GM23338 (cell line): ENCODE data around the gene SYNE3. TPM values are rescaled to one million over a fixed set of nuclear protein-coding genes. Genes with fewer than 3 reads are reported as not detected.

ENCODE experiments used
- ATAC-seq: fragments of 200-7000 bp; cut with Tn5 transposase; 3 replicates; pipeline ENCODE4 v1.9.1; 2020
- DNase-seq: peaks from one replicate; pipeline ENCODE4 v3.0.0-alpha.2; 2015; ENCODE audit warnings: low spot score
- H2AFZ ChIP-seq: fragments of 200-600 bp; sonication (generic); 2 replicates; pipeline ENCODE4 v1.8.0; 2016; ENCODE audit warnings: antibody characterized with exemption, mild to moderate bottlenecking, moderate library complexity
- H3F3A ChIP-seq: fragments of 200-600 bp; sonication (generic); replicated peaks from 2 replicates; pipeline ENCODE4 v1.8.0; 2017; ENCODE audit warnings: antibody characterized with exemption, mixed run types, low read depth
- H3K27ac ChIP-seq: fragments of 200-600 bp; sonication (generic); 2 replicates; pipeline ENCODE4 v1.6.1; 2016; ENCODE audit warnings: low read depth
- H3K27me3 ChIP-seq: fragments of 200-600 bp; sonication (generic); 2 replicates; pipeline ENCODE4 v1.8.0; 2016; ENCODE audit warnings: mild to moderate bottlenecking, mixed run types, moderate library complexity; ENCODE audit not compliant: insufficient read depth
- H3K36me3 ChIP-seq: fragments of 200-600 bp; sonication (generic); 2 replicates; pipeline ENCODE4 v1.8.0; 2016; ENCODE audit warnings: mild to moderate bottlenecking; ENCODE audit not compliant: insufficient read depth
- H3K4me1 ChIP-seq: fragments of 200-600 bp; sonication (generic); 2 replicates; pipeline ENCODE4 v1.8.0; 2016; ENCODE audit warnings: mild to moderate bottlenecking, moderate library complexity; ENCODE audit not compliant: insufficient read depth
- H3K4me2 ChIP-seq: fragments of 200-600 bp; sonication (generic); 2 replicates; pipeline ENCODE4 v1.7.1; 2017; ENCODE audit warnings: mixed run types
- H3K4me3 ChIP-seq: fragments of 200-600 bp; sonication (generic); 2 replicates; pipeline ENCODE4 v1.6.1; 2016; ENCODE audit warnings: mixed run types
- H3K79me2 ChIP-seq: fragments of 200-600 bp; sonication (generic); replicated peaks from 2 replicates; pipeline ENCODE4 v1.8.0; 2017; ENCODE audit warnings: mild to moderate bottlenecking; ENCODE audit not compliant: insufficient read depth
- H3K9me2 ChIP-seq: fragments of 200-600 bp; sonication (generic); 2 replicates; pipeline ENCODE4 v1.8.0; 2017; ENCODE audit not compliant: insufficient read depth
- H4K20me1 ChIP-seq: fragments of 200-600 bp; sonication (generic); replicated peaks from 2 replicates; pipeline ENCODE4 v1.8.0; 2017; ENCODE audit warnings: mild to moderate bottlenecking; ENCODE audit not compliant: insufficient read depth
- H3K27ac Mint-ChIP-seq: 2 replicates; pipeline ENCODE4 v1.8.0; 2020; ENCODE audit warnings: inconsistent platforms, mild to moderate bottlenecking, moderate library complexity, mixed read lengths
- H3K27me3 Mint-ChIP-seq: 3 replicates; pipeline ENCODE4 v1.8.0; 2022; ENCODE audit warnings: low read depth, mild to moderate bottlenecking, moderate library complexity, mixed read lengths, inconsistent platforms; ENCODE audit not compliant: insufficient read depth, poor library complexity
- H3K36me3 Mint-ChIP-seq: 3 replicates; pipeline ENCODE4 v1.8.0; 2021; ENCODE audit warnings: low read depth, mild to moderate bottlenecking, inconsistent platforms, moderate library complexity, mixed read lengths
- H3K4me1 Mint-ChIP-seq: 3 replicates; pipeline ENCODE4 v1.8.0; 2020; ENCODE audit warnings: mild to moderate bottlenecking, inconsistent platforms, mixed read lengths
- H3K4me3 Mint-ChIP-seq: 3 replicates; pipeline ENCODE4 v1.8.0; 2021; ENCODE audit warnings: moderate library complexity, mild to moderate bottlenecking, inconsistent platforms, mixed read lengths
- H3K9me3 Mint-ChIP-seq: 3 replicates; pipeline ENCODE4 v1.8.0; 2020; ENCODE audit warnings: moderate library complexity, mild to moderate bottlenecking, inconsistent platforms, mixed read lengths
- CREB1 ChIP-seq: fragments of 250-450 bp; sonication (Bioruptor Pico); IDR thresholded peaks from 2 replicates; pipeline ENCODE4 v1.5.0; 2020; ENCODE audit warnings: low read depth, mild to moderate bottlenecking, moderate library complexity
- EZH2 ChIP-seq: fragments of 200-600 bp; sonication (generic); IDR thresholded peaks from one replicate; pipeline ENCODE4 v1.8.0; 2017; ENCODE audit warnings: antibody characterized with exemption, mild to moderate bottlenecking, low read depth; ENCODE audit not compliant: unreplicated experiment
- EZH2phosphoT487 ChIP-seq: fragments of 200-600 bp; sonication (generic); IDR thresholded peaks from one replicate; pipeline ENCODE4 v1.8.1; 2018; ENCODE audit warnings: antibody characterized with exemption; ENCODE audit not compliant: unreplicated experiment
- JUNB ChIP-seq: IDR thresholded peaks from one replicate; pipeline ENCODE4 v1.6.1; 2016; ENCODE audit warnings: antibody characterized with exemption; ENCODE audit not compliant: unreplicated experiment
- NANOG ChIP-seq: IDR thresholded peaks from 2 replicates; pipeline ENCODE4 v1.6.1; 2016; ENCODE audit warnings: antibody characterized with exemption, borderline replicate concordance
- POLR2AphosphoS5 ChIP-seq: IDR thresholded peaks from 2 replicates; pipeline ENCODE4 v1.6.1; 2016; ENCODE audit warnings: antibody characterized with exemption, low read depth
- STAT1 ChIP-seq: IDR thresholded peaks from one replicate; pipeline ENCODE4 v1.6.1; 2016; ENCODE audit warnings: antibody characterized with exemption; ENCODE audit not compliant: unreplicated experiment
- ZNF114 ChIP-seq: fragments of 250-450 bp; sonication (Bioruptor Pico); IDR thresholded peaks from 2 replicates; pipeline ENCODE4 v1.5.0; 2020; ENCODE audit warnings: mild to moderate bottlenecking, moderate library complexity
- ZNF331 ChIP-seq: fragments of 250-450 bp; sonication (Bioruptor Pico); IDR thresholded peaks from 2 replicates; pipeline ENCODE4 v1.5.0; 2020; ENCODE audit warnings: low read depth, mild to moderate bottlenecking, moderate library complexity
- polyA plus RNA-seq: library from polyadenylated mRNA; unstranded; fragments of >200 nt; fragmentation: Nextera tagmentation; extraction: Ambion mirVana; gene quantifications from 2 replicates; pipeline ENCODE4 v1.2.1, GENCODE V29; 2016
- total RNA-seq: library from RNA; depleted of rRNA; stranded (reverse); fragments of >200 nt; shearing (Covaris generic); gene quantifications from 2 replicates; pipeline ENCODE4 v1.2.3, GENCODE V29; 2014
- TF ChIP-seq, protein P1 (sequence below): fragments of 250-450 bp; sonication (Bioruptor Pico); IDR thresholded peaks from 2 replicates; pipeline ENCODE4 v1.5.0; 2020; ENCODE audit warnings: mild to moderate bottlenecking, moderate library complexity
- TF ChIP-seq, protein P2 (sequence below), 2 experiments: fragments of 200-600 bp in 1 of 2; sonication (generic) in 1 of 2; conservative IDR thresholded peaks; 2 replicates each; pipeline versions ENCODE4 v1.5.1 to v1.6.1; 2016 to 2017; ENCODE audit warnings: antibody characterized with exemption in 2 of 2, low read depth in 2 of 2, mild to moderate bottlenecking in 2 of 2, moderate library complexity in 1 of 2
- TF ChIP-seq, protein P3 (sequence below): IDR thresholded peaks from 2 replicates; pipeline ENCODE4 v1.6.1; 2016; ENCODE audit warnings: antibody characterized with exemption
- TF ChIP-seq, protein P4 (sequence below): IDR thresholded peaks from one replicate; pipeline ENCODE4 v1.6.1; 2018; ENCODE audit warnings: antibody characterized with exemption; ENCODE audit not compliant: unreplicated experiment

Gene SYNE3
- total and polyA plus RNA-seq, 2 experiments from 2014 or later: 0.02 to 0.03 TPM

DNA sequence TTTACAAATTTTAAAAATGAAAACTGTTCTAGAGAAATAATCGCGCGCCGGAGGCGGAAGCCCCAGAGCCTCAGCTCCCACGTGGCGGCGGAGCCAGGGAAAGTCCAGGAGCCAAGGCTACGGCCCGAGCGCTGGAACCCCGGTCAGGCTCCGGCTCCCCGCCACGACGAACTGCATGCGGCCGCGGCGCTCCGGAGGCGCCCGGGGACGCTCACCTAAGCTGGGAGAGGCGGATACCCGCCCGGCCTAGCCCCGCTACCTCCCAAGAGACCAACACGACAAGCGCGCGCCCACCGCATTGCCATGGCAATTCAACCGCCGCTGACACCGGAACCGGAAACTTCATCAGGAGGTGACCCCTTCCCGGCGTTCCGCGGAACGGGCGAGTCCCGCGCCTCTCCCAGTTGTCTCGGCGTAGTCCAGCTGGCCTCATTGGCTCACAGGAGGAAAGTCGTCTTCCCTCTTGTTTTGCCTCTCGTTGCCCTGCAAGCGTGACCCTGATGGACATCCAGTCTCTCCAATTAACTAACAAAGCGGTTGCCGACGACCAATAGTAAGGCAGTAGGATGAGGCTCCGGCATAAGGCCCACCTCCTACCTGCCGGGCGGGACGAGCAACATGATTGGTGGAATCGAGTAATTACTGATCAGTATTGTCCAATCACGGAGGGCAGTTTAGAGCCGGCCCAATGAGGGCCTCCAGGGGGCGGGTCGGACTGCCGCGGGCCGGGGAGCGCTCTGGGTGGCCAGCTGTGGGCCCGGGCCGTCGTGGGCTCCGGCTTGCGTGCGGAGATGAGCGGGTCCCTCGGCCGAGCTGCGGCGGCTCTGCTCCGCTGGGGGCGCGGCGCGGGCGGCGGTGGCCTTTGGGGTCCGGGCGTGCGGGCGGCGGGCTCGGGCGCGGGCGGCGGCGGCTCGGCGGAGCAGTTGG is 18.1 kb upstream of the SYNE3 start, which contains the start of gene GLRX5:
GLRX5 (plus strand) TSS at position 752 of the 927 bp plus-strand sequence; CDS start at position 792, 40 bp downstream.
- Mint-ChIP-seq H3K4me3 (peak within 1 kb of the TSS; percentile 95), H3K36me3 (peaks cover 34% of the 10 kb centered on the region), H3K27ac (peak within 1 kb of the TSS; percentile 92), H3K9me3 (no peaks in the 10 kb centered on the region), H3K4me1 (peaks cover 44% of the 10 kb centered on the region), H3K27me3 (peaks cover 7% of the 10 kb centered on the region)
- Histone ChIP-seq H3K27ac (peak within 1 kb of the TSS; percentile 52), H3K4me3 (peak within 1 kb of the TSS; percentile 98), H2AFZ (no peak within 1 kb of the TSS), H3K27me3 (no peaks in the 10 kb centered on the region), H3K79me2 (peaks cover 90% of the 10 kb centered on the region), H3K9me2 (no peaks in the 10 kb centered on the region), H3F3A (no peaks in the 10 kb centered on the region), H3K36me3 (0 out of 2 replicates have a peak, but pooled peaks cover 12% of the 10 kb centered on the region), H3K4me2 (peak within 1 kb of the TSS; percentile 98), H4K20me1 (peaks cover 72% of the 10 kb centered on the region), H3K4me1 (peaks cover 30% of the 10 kb centered on the region)
- TF ChIP-seq EZH2 (no peak), CREB1 (CRISPR knock-in tag) (peak; percentile 81), NANOG (0 out of 2 replicates have a peak, but pooled peaks have one; percentile 44), STAT1 (no peak), JUNB (no peak), EZH2phosphoT487 (no peak), POLR2AphosphoS5 (peak; percentile 67), ZNF331 (CRISPR knock-in tag) (no peak), ZNF114 (CRISPR knock-in tag) (no peak)
- TF ChIP-seq, protein P1, sequence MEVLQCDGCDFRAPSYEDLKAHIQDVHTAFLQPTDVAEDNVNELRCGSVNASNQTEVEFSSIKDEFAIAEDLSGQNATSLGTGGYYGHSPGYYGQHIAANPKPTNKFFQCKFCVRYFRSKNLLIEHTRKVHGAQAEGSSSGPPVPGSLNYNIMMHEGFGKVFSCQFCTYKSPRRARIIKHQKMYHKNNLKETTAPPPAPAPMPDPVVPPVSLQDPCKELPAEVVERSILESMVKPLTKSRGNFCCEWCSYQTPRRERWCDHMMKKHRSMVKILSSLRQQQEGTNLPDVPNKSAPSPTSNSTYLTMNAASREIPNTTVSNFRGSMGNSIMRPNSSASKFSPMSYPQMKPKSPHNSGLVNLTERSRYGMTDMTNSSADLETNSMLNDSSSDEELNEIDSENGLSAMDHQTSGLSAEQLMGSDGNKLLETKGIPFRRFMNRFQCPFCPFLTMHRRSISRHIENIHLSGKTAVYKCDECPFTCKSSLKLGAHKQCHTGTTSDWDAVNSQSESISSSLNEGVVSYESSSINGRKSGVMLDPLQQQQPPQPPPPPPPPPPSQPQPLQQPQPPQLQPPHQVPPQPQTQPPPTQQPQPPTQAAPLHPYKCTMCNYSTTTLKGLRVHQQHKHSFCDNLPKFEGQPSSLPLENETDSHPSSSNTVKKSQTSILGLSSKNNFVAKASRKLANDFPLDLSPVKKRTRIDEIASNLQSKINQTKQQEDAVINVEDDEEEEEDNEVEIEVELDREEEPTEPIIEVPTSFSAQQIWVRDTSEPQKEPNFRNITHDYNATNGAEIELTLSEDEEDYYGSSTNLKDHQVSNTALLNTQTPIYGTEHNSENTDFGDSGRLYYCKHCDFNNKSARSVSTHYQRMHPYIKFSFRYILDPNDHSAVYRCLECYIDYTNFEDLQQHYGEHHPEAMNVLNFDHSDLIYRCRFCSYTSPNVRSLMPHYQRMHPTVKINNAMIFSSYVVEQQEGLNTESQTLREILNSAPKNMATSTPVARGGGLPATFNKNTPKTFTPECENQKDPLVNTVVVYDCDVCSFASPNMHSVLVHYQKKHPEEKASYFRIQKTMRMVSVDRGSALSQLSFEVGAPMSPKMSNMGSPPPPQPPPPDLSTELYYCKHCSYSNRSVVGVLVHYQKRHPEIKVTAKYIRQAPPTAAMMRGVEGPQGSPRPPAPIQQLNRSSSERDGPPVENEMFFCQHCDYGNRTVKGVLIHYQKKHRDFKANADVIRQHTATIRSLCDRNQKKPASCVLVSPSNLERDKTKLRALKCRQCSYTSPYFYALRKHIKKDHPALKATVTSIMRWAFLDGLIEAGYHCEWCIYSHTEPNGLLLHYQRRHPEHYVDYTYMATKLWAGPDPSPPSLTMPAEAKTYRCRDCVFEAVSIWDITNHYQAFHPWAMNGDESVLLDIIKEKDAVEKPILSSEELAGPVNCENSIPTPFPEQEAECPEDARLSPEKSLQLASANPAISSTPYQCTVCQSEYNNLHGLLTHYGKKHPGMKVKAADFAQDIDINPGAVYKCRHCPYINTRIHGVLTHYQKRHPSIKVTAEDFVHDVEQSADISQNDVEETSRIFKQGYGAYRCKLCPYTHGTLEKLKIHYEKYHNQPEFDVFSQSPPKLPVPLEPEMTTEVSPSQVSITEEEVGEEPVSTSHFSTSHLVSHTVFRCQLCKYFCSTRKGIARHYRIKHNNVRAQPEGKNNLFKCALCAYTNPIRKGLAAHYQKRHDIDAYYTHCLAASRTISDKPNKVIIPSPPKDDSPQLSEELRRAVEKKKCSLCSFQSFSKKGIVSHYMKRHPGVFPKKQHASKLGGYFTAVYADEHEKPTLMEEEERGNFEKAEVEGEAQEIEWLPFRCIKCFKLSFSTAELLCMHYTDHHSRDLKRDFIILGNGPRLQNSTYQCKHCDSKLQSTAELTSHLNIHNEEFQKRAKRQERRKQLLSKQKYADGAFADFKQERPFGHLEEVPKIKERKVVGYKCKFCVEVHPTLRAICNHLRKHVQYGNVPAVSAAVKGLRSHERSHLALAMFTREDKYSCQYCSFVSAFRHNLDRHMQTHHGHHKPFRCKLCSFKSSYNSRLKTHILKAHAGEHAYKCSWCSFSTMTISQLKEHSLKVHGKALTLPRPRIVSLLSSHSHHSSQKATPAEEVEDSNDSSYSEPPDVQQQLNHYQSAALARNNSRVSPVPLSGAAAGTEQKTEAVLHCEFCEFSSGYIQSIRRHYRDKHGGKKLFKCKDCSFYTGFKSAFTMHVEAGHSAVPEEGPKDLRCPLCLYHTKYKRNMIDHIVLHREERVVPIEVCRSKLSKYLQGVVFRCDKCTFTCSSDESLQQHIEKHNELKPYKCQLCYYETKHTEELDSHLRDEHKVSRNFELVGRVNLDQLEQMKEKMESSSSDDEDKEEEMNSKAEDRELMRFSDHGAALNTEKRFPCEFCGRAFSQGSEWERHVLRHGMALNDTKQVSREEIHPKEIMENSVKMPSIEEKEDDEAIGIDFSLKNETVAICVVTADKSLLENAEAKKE (CRISPR knock-in tag): no peak
- TF ChIP-seq, protein P2, sequence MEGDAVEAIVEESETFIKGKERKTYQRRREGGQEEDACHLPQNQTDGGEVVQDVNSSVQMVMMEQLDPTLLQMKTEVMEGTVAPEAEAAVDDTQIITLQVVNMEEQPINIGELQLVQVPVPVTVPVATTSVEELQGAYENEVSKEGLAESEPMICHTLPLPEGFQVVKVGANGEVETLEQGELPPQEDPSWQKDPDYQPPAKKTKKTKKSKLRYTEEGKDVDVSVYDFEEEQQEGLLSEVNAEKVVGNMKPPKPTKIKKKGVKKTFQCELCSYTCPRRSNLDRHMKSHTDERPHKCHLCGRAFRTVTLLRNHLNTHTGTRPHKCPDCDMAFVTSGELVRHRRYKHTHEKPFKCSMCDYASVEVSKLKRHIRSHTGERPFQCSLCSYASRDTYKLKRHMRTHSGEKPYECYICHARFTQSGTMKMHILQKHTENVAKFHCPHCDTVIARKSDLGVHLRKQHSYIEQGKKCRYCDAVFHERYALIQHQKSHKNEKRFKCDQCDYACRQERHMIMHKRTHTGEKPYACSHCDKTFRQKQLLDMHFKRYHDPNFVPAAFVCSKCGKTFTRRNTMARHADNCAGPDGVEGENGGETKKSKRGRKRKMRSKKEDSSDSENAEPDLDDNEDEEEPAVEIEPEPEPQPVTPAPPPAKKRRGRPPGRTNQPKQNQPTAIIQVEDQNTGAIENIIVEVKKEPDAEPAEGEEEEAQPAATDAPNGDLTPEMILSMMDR (conservative IDR thresholded peaks at IDR 0.05; ENCODE audit: low read depth in 2 of 2): no peak
- TF ChIP-seq, protein P3, sequence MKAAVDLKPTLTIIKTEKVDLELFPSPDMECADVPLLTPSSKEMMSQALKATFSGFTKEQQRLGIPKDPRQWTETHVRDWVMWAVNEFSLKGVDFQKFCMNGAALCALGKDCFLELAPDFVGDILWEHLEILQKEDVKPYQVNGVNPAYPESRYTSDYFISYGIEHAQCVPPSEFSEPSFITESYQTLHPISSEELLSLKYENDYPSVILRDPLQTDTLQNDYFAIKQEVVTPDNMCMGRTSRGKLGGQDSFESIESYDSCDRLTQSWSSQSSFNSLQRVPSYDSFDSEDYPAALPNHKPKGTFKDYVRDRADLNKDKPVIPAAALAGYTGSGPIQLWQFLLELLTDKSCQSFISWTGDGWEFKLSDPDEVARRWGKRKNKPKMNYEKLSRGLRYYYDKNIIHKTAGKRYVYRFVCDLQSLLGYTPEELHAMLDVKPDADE: peak; percentile 90
- TF ChIP-seq, protein P4, sequence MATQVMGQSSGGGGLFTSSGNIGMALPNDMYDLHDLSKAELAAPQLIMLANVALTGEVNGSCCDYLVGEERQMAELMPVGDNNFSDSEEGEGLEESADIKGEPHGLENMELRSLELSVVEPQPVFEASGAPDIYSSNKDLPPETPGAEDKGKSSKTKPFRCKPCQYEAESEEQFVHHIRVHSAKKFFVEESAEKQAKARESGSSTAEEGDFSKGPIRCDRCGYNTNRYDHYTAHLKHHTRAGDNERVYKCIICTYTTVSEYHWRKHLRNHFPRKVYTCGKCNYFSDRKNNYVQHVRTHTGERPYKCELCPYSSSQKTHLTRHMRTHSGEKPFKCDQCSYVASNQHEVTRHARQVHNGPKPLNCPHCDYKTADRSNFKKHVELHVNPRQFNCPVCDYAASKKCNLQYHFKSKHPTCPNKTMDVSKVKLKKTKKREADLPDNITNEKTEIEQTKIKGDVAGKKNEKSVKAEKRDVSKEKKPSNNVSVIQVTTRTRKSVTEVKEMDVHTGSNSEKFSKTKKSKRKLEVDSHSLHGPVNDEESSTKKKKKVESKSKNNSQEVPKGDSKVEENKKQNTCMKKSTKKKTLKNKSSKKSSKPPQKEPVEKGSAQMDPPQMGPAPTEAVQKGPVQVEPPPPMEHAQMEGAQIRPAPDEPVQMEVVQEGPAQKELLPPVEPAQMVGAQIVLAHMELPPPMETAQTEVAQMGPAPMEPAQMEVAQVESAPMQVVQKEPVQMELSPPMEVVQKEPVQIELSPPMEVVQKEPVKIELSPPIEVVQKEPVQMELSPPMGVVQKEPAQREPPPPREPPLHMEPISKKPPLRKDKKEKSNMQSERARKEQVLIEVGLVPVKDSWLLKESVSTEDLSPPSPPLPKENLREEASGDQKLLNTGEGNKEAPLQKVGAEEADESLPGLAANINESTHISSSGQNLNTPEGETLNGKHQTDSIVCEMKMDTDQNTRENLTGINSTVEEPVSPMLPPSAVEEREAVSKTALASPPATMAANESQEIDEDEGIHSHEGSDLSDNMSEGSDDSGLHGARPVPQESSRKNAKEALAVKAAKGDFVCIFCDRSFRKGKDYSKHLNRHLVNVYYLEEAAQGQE: no peak
- ATAC-seq (peak; percentile 91), DNase-seq (peak; percentile 99)
